GM04504 (cell line): Measurements from ENCODE around the gene PLEKHH2.

Source experiments
- DNase-seq: peaks from one replicate; pipeline ENCODE4 v3.0.0-alpha.2; 2012; ENCODE audit warnings: low read depth

PLEKHH2 gene

DNA sequence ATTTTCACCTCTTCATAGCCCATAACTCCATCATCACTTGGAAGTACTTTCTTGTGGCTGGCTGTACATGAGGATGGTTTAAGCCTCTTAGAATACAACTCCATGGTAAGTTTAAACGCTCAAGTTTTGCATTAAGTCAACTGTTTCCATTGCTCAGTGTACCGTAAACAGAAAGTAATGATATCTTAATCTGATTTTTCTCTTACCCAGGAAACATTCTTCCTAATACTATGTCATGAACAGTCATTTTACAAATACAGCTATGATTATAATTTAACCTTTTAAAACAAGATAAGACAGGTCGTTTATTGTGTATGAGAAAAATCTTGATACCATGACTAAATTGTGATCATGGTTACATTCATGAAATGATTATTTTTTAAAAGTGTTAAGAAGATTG, 125.2 kb downstream of the PLEKHH2 start:
- DNase-seq: no peak

DNA sequence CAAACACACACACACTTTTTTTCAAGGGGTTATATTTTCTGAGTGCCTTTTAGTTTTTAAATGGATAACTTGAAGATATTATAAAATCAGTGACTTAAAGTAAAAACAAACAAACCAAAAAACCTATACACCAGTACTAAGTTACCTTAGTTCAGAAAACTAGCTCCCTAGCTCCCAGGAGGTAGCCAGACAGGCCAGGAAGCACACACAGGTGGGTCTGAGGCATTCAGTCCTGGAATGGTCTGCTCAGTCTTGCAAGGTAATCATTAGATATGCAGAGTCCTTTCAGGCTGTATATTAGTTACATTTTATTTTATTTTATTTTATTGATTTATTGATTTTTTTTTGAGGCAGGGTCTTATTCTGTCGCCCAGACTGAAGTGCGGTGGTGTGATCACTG, 126.0 kb downstream of the PLEKHH2 start:
- DNase-seq: no peak

DNA sequence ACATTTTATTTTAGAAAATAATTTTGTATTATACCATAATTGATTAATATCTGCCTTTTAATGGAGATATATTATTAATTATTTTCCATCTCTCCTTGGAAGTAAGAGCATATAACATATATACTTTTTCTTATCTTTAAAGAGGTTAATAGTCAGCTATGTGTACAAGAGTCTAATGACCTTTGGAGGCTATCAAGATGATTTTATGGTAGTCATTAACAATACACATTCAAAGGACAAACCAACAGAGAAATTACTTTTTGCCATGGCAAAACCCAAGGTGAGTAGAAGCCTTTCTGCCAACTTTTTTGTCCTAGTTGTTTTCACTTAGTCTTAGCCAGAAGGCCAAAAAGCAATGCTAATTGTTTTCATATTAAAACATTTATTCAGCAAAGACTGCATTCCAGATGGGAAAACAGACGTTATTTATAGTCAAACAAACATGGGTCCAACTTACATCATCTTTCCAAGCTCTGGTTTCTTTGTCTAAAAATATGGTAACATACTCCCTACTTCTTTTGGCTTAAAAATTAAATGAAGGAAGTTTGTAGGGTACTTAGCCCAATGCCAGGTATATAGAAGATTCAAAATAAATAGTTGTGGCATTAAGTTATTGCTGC, 127.1 kb downstream of the PLEKHH2 start:
- peak; percentile 35 for DNase-seq

DNA sequence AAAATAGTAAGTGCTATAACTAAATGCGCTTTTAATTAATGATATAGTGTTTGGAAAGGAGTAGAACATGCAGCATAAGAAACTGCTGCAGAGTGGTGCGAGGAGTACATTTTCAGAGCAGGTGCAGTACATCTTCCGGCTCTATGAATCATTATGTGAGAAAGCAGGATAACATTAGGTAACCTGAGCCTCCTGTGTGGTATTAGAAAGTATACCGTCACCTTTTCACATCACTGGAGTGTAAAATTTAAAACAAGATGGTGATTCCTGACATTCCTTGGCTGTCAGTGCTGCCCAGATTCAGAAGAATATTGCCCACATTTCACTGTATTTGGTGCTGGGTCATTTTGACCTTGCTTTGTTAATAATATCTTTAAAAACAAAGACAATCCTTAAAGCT, 128.9 kb downstream of the PLEKHH2 start:
- DNase-seq: no peak

DNA sequence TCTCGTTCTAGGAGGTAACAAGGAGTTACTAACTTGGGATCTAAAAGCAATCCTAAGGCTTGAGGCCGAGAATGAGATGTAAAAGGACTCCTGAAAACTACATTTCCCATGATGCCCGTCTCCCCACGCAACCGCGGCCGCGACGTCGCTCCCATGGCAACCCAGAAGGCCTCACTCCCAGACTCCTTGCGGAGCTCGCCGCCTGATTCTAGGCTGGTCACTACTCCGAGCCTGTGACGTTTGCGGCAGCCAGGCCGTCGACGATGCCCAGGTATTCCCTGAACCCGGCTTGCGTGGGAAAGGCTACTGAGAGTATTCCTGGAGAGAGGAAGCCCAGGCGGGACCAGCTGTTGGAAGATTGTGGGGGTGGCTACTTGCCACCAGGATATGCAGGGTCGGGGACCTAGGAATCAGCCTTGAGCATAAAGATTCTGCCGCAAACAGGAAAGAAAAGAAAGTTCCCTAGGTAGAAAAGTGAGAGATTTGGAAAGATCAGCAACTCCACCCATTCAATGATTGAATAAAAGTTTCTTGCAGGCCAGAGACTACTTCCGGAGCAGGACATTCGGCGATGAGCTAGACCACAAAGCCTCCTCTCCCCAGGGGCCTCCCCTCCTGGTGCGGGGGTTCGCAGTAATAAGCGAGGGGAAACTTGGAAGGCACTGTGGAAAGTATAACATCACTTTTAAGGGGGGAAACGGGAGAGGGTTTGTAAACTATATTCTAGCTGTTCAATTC, 137.0 kb downstream of the PLEKHH2 start, which contains the start of gene DYNC2LI1:
TSS of gene DYNC2LI1 (plus strand) at position 164 of the 738 bp plus-strand sequence. CDS start at position 264, 100 bp downstream.
- DNase-seq: peak; percentile 79

DNA sequence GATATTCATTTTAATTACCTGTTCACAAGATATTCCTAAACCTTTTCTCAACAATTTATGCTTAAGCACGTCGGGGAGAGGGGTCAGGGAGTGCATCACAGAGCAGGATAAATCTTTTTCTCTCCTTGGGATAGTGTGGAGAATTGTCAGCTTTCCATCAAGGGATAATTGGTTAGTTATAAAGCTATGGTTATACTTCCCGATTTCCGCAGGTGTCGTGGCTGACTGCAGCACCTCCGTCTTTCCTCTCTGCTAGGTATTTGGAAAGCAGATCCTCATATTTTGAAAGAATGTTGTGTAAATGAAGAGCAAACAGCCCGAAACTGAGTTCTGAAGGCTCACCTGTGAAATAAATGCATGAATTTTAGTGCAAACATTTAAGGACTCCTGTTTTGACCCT, 137.6 kb downstream of the PLEKHH2 start:
- no peak for DNase-seq

DNA sequence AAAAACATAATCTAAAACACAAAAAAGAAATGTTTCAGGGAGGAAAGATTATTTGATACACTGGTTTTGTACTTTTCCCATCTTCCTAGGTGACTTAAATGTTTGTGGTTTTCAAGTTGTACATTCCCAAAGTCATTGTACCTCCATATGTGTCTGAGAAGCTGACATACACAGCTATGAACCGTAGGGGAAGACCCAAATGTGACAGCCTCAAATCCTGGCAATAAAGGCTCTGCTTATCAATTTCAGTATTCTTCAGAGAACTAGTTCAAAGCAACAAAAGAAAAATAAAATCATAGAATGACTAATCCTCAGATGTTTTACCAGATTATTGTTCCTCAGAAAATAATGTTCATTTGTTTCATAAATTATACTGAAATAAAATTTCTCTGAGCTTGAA, 139.3 kb downstream of the PLEKHH2 start:
- no peak for DNase-seq

DNA sequence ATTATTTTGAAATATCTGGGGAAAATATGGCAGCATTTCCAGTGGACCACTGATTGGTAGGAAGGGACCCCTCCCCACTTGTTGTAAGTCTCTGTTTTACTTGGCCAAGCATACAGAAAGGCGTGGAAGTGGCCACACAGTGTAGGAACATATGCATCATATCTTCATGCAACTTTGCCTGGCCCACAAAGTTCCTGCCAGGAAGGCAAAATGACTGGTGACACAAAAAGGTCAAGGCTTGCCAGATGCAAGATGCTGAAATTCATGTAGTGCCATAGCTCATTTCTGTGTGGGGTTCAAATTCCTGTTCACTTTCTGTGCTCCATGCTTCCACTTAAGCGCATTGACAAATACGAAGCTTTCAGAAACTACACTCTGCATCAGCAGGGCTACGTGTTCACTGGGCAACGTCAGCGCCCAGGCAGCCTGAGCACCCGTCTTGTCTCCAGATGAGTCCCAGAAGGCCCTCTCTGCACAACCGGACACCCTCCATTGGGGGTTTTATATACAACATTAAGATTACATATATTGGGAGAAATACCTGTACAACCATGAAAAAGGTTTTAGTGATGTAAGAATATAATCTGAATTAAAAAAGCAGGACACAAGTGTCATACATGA, 140.4 kb downstream of the PLEKHH2 start:
- no peak for DNase-seq

DNA sequence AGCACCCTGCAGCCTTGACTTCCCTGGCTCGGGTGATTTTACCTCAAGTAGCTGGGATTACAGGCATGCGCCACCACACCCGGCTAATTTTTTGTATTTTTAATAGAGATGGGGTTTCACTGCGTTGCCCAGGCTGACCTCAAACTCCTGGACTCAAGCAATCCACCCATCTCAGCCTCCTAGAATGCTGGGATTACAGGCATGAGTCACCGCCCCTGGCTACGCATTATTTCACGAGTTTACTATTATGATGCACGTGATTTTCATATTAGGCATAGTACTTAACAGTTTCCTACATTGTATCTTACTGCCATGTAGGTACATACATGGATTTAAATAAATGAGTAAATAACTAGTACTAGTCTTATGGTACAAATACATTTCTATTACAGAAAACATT, 141.2 kb downstream of the PLEKHH2 start:
- DNase-seq: no peak

DNA sequence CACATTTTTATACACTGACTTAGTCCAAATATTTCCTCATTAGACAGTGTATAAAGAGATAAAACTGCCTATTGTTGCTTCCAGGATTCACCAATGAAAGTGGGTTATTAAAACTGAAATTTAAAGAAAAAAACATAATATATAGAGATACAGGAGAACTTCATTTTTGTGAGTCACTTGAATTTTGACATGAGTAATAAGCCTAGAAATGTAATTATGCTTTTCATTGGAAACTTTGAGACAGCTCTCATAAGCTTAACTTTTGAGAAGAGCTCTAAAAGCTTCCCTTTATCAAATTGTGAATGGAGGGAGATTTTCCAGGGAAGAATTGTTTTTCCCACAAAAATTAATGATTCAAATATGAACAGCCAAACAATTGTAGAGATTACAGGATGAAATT, 150.8 kb downstream of the PLEKHH2 start:
- no peak for DNase-seq

DNA sequence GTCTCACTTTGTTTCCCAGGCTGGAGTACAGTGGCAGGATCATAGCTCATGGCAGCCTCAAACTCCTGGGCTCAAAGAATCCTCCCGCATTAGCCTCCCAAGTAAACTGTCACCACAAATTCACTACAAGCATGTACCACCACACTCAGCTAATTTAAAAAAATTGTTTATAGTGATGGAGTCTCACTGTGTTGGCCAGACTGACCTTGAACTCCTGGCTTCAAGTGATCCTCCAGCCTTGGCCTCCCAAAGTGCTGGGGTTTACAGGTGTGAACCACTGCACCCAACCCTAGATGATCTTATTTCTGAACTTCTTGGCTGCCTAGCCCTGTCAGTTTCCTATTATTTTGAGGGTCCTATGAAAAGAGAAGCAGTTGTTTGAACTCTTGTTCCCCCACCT, 151.6 kb downstream of the PLEKHH2 start:
- DNase-seq: no peak

DNA sequence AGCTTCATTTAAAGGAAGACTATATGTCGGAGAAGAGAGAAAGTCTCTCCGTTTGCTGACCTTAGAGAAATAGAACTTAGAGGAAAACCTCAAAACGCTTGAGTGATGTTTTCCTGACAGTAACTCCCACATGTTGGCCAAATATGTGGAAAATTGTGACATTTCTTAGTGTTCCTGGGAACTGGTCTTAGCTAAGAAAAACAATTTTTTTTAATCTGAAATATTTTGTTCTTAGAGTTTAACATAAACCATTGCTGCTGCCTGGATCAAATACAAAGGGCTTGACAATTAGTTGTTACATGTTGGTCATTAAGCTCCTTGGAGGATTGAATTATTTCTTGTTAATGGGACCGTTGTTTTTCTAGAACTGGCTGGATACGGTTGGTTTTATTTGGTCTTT, 153.1 kb downstream of the PLEKHH2 start:
- no peak for DNase-seq

DNA sequence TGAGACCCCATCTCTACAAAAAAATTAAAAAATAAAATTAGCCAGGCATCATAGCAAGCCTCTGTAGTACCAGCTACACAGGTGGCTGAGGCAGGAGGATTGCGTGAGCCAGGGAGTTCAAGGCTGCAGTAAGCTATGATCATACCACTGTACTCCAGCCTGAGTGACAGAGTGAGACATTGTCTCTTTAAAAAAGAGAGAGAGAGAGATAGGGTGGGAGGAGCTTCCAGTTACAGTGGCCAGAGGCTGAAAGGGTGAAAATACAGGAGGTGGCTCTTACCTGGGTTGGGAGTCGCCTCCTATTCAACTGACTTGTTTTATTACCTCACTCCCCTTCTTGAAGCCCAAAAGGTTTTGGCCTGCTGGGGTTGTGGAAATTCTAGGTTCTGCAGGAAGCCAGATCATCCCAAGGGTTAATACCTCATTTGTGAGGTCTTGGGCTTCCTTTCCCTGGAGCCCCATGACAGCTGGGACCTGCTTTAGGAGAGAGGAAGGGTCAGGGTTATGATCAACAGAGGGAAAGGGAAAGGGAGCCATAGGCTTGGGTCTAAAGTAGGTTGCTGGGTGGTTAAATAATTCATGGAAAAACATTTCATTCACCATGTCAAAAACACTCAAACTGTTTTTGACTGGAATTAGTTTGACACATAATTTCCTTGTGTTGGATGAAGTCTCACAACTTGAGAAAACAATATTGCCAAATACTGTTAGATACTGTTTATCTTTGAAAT, 154.1 kb downstream of the PLEKHH2 start:
- DNase-seq: no peak

DNA sequence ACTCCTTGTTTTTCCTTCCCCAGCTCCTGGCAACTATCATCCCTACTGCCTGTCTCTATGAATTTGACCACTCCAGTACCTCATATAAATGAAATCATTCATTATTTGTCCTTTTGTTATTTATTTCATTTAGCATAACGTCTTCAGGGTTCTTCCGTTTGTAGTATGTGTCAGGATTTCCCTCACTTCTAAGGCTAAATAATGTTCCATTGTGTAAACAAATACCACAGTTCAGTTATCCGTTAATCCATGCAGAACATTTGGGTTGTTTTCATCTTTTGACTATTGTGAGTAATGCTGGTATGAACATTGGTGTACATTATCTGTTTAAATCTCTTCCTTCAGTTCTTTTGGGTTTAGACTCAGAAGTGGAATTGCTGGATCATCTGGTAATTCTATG, 155.6 kb downstream of the PLEKHH2 start:
- DNase-seq: no peak

DNA sequence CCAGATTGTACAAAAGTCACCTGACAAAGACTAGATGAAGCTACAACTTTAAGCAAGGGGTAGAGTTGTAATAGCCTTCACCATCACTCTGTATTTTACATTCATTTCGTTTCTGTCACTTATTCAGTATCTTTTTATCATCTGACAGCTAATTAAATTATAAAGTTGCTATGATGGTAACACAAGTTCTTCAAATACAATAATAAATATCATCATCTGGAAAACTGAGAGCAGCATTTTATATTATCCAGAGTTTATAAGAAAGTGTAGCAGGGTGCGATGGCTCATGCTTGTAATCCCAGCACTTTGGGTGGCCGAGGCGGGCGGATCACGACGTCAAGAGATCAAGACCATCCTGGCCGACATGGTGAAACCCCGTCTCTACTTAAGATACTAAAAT, 157.9 kb downstream of the PLEKHH2 start:
- DNase-seq: no peak

DNA sequence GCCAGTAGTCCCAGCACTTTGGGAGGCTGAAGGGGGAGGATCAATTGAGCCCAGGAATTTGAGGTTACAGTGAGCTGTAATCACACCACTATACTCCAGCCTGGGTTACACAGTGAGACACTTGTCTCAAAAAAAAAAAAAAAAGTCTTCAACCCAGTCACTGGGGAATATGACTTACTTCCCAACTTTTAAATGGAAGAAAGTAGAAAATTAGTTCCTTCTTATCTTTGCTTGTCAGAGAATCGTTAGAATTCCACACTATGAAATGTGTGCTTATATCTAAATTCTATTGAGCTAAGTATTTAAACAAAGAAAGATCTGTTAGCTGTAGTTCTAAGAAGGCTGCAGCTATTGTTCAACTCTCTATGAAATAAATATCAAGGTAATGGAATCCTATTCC, 159.1 kb downstream of the PLEKHH2 start:
- no peak for DNase-seq

DNA sequence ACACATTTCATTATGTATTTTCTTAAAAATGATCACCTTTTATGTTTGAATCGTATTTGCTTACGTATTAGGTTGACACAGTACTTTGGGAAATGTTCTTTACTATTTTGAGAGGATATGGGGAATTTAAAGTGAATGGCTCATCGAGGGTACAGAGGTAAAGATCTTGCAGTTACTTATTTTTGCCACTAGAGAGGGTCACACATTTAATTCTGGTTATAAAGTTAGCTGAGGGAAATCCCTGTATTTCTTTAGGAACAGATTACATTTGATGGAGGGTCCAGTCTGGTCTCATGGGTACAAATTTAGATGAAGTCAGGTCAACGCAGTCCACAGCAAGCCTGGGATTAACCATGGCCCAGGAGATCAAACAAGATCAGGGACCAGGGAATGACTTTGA, 161.2 kb downstream of the PLEKHH2 start:
- no peak for DNase-seq

DNA sequence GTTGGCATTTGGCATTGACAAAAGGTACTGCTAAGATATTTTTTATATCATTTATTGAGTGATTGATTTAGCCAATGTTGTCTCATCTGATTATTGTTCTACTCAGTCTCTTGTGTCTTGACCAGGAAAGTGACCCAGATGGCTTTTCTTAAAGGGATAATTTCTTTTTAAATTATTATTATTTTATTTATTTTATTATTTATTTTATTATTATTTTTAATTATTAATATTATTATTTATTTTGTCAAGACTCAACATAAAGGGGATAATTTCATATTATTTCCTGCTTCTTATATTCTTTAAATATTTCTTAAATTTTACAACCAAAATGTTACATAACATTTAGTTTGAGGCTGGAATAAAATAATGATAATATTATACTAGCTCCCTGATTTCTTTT, 163.8 kb downstream of the PLEKHH2 start:
- no peak for DNase-seq

DNA sequence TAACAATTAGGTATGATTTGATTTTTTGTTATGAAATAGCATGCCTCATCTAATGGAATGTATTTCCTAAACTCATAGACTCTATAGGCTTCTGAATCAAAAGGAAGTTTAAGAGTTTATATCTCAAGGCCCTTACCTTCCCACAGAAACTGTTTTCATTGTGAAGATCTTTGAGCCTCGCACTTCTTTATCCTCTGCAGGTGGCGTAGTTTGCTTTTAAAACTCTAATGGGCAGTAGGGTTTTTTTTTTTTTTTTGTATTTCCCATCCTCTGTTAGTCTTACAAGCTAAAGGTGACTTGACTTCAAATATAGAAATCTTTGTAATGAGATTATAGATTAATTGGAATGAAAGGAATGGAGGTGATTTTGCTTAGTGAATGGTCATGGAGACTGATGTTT, 165.1 kb downstream of the PLEKHH2 start:
- DNase-seq: no peak

DNA sequence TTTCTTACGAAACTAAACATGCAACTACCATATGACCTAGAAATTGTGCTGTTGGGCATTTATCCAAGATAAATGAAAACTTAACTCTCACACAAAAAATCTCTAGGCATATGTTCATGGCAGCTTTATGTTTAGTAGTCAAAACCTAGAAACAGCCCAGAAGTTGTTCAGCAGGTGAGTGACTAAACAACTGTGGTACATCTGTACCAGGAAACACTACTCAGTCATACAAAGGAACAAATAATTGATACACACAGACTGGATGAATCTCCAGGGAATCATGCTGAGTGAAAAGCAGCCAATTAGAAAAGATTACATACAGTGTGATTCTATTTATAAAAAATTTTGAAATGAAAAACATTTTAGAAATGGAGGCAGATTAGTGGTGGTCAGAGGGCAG, 166.1 kb downstream of the PLEKHH2 start:
- no peak for DNase-seq

DNA sequence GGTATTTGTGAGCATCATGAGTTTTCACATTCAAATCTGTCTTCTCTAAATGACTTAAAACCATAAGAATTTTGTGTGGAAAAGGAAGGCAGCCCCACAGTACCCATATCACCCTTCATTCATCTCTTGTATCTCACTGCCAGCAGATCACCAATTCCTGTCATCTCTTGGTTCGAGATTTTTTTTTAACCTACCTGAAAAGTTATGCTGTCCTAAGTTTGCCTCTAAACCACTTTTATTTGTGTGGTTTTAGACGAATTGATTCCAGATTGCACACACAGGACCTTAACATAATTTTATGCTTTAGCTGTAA, 169.6 kb downstream of the PLEKHH2 start:
- no peak for DNase-seq

DNA sequence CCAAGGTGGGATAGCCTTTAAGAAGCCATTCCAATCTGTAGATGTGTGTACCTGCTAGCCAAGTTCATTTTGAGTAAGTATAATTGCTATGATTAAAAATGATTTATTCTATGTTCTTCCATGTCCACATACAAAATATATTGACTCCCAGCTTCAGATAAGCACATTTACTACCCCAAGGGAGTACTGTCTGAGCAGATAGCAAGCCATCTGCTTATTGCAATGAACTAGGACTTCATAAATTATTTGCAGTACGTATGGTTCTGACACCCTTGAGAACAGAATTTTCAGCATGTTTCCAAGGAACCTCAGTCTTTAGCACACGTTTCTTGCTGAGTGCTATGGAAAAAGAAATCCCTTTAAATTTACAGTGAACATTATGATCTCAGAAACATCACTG, 173.4 kb downstream of the PLEKHH2 start:
- no peak for DNase-seq

DNA sequence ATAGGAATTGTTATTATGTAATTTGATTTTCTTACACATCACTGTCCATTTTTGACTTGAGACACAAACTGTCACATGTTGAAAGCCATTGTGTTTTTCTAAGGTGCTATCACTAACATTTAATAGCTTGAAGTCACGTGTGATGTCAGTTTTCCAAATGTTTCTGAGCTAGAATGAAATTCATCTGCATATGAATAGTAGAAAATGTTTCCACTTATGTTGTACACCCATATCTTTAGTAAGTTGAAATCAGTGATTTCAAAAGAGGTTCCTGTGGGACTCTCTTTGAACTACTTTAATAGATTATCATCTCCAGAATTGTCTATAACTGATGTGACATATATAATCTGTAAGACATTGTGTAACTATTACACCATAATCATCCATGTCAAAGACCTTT, 173.8 kb downstream of the PLEKHH2 start:
- DNase-seq: no peak
